HG03025 (cell line): Measurements from ENCODE around the gene CFAP20DC.
"Not testable (repeated sequence)": the region's sequence is repeated elsewhere in the genome, so short reads cannot be mapped to it uniquely, and the experiment has no call there.

Experiments used
- ATAC-seq: cut with Tn5 transposase; IDR thresholded peaks from one replicate; pipeline ENCODE4 v1.9.1; 2021; ENCODE audit warnings: mild to moderate bottlenecking, moderate library complexity; ENCODE audit not compliant: unreplicated experiment, low FRiP score

Gene CFAP20DC

DNA sequence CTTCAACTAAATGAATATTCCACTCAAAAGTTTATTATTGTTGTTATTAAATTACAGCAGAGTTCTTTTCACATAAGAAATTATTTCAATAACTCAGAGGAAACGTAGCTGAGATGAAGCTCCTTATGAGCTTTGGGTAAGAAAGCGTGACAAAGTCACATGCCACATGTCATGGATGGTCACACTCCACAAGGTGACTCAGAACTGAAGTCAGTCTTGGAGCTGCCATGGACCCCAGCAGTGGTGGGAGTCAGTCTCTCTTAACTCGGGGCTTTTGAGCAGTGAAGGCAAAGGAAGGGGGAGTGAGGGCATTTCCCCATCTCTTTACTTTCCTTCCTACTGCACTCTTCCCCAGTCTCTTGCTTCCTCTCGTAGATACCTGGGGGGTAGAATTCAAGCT, 295.8 kb downstream of the CFAP20DC start:
- ATAC-seq: no peak

DNA sequence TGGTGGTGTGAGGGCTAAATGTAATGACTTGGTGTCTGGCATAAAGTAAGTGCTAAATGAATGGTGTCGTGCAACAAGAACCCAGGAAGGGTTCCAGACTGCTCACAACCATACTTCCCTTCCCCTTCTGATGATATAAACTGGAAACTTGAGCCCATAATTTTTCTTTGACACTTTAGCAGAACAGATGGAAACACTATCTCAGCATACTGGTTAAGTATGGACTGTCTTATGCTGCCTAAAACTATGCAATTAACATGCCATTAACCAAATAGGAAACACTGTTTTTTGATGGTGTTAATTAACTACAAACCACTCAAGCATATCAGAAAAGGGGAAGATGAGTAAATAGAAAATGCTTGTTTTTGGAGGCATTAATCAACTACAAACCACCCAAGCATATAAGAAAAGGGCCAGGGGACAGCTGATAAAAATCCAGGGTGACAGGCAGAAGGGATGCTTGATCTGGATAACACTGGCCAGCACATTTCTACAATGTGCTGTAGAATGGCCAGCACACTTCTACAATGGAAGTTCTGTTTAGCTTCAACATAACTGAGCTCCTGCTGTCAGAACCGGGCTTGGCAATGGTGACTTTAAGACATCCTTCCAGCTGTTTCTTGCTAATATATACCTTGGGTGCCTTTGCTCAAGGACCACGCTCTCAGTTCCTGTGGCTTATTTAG, 297.8 kb downstream of the CFAP20DC start:
- no peak for ATAC-seq

DNA sequence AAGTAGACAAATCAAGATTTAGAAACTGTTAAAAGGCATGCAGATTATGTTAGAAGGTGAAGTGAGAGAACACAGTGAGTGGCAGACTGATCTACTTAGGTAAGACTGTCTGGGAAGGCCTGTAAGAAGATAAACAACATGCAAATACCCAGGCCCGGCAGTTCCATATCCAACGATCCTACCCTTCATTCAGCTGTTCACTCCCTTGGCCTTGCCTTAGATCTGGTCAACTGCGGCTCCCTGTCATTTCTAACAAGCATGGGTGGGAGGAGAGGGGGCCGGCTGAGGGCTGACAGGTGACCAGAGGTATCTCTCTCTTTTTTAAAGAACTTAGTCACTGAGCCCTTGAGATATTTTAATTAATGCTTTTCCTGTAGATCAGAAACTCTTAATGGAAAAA, 298.6 kb downstream of the CFAP20DC start:
- no peak for ATAC-seq

DNA sequence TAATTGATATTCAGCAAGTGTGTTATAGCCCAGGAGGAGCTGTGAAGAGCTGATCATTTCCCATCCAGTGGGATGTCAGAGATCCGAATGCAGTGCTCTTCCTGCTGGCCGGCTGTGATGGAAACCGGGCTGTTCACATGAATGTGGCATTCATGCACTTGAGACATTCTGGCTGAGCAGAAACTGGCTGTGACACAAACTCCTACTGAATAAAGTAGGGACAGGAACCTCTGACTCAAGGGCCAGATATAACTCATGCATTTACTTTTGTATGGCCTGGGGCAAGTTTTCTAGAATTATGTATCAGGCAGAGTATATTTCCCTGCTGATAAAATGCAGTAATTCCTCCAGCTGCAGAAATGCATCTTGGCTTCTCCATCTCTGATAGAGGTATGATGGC, 299.9 kb downstream of the CFAP20DC start:
- no peak for ATAC-seq

DNA sequence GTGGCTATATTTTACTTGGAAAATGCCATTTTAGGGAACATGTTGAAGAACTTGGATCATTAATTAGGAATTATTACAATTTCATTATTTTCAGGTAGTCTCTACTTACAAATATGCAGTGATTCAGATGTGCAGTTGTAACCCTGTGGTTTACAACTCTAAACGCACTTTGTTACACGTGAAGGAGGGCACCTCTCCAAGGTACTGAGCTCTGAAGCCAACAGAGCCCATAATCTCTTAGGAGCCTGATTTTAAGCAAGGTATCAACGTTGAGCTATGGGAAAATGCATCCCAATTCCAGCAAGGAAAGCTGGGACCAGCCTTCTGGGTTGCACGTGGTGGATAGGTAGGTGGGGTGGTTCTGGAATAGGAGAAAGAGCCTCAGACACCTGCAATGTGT, 301.8 kb downstream of the CFAP20DC start:
- no peak for ATAC-seq

DNA sequence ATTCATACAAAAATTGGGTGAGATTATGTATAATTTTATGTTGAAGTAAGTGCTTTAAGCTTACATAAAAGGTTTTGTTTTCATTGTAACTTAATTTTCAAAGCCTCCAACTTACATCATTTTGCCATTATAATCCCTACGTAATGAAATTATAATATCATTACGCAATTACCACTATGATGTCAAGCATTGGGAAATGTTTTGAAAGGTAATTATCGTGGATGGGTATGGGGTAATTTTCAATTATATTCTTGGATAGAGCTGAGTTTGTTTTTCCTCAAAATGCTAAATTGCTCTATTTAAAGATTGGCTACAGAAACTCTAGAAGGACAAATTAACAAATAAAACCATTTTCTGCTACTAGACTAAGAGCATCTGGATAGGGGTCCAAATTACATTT, 303.1 kb downstream of the CFAP20DC start:
- no peak for ATAC-seq

DNA sequence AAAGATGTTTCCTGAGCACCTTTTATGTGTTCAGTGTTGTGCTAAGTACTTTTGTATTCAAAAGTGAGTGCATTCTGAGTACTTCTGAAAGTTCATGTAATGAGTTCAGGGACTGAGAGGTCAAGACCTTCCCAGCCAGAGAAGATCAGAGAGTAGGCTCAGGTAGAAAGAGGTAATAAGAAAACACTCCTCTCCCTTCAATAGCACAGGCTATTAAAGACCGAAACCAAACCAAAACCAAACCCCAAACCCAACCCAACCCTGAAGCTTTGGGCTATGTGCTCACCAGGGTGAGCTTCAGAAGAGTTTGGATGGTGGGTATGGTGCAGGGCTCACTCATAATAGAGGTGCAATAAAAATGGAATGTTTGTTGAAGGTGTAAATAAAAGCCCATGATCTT, 306.5 kb downstream of the CFAP20DC start:
- ATAC-seq: no peak

DNA sequence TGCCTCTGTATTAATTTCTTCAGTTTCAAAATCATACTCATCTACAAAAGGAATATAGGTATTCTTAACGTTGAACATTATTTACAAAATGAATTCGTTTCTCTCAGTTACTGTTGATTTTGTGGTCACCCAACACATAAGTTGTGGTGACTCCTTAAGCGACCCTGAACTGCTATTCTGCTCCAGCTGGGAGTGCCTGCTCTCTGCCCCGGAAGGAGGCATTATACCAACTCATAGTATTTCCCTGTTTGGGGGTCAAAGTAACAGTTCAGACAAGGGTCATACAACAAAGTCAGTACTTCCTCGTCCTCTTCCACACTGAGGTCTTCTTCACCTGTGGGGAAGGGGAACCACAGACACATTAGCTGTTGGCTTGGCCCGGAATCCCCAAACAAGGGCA, 307.6 kb downstream of the CFAP20DC start:
- no peak for ATAC-seq

DNA sequence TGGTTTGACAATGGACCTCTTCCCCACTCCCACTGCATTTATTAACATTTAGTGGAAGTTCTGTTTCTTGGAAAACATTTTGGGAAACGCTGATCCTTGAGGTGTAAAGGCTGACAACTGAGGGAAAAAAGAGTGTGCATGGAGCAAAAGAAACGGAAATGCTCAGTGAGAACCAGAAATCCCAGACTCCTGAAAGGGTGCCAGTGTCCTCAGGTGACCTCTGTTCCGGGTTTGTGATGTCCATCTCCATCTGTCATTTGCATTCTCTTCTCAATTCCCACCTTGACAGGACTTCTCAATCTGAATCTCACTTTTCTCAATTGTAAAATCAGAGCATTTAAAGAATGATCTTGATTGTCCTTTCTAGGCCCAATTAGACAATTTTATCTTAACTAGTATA, 312.2 kb downstream of the CFAP20DC start:
- ATAC-seq: no peak

DNA sequence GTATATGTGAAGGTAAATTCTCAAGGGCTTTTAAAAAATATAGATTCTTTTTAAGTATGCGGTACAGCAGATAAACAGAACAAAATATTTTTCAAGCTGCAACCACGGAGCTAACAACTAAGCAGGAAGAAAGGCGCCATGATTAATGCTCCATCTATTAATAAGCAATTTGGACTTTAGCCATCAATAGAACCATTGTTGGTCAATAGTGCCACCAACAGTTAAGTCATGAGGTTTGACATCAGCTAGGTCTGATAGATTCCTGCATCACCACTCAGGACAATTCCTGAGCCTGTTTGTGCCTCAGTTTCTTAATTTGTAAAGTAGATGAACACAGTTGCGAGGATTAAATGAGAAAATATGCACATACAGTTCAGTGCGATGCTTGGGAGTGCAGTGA, 318.2 kb downstream of the CFAP20DC start:
- no peak for ATAC-seq

DNA sequence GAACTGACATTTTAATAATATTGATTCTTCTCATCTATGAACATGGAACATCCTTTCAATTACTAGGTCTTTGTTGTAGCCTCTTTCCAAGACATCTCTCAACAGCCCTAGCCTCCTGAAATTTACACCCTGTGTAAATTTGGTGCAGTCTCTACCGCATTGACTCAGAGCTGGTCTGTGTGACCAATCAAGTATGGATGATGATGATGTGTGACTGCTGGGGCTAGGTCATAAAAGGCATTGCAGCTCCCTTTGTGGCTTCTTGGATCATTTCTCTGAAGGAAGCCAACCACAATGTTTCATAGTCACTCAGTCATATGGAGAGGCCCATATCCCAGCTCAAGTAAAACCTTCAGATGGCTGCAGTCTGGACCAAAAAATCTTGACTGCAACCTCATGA, 321.1 kb downstream of the CFAP20DC start:
- ATAC-seq: no peak

DNA sequence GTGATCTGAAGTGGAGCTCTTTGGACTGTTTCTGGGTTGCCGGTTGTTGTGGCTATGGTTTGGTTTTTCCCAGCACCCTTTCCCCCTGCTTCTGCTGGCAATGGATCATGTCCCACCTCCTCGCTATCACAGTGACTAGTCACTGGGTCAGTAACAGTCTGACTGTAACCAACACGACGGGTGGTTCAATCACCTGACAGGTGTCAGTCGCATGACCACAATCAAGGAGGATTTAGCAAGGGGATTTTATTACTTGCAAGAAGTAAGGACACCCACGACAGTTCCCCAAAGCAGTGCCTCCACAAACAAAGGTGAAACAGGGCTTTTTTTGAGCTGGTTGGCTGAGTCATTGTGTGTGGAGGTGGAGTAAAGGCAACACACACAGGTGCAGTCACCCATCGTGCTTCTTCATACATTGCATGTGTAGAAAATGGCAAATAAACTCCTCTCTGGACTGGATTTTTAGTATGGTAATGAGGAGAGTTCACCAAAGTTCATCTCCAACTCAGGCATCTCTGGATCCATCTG, 324.4 kb downstream of the CFAP20DC start:
- no peak for ATAC-seq

DNA sequence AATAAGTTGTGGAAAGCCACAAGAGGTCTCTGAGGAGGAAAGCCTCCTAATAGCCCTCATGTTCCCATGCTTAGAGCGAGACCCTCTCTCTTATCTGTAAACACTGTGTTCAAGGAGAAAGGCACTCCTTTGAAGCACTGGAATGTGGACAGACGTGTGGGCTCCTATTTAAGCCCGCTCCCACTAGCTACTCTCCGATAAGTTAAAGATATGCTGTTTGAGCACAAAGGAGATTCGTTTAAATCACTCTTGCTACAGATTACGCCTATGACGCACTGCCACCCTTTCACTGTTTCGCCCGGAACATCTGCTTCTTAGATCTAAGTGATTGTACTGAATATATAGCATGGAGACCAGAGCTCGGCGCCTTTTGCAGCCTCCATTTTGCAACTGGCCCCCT, 325.5 kb downstream of the CFAP20DC start:
- ATAC-seq: no peak

DNA sequence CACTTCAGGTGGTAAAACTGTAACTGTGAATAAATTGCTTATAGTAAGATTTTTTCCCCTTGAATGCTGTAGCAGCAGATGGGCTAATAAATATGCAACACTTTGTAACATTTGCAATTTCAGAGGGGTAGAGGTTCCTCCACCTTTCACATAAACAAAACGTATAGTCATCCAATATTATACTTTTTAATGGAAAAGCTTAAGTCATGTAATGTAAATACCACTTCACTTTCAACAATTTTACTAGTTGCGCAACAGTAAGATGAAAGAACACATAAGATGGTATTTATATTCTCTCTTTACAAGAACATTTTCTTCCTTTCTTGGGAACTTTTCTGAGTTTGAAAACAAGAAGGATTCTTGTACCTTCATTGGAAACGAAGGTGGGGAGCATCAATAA, 326.7 kb downstream of the CFAP20DC start:
- no peak for ATAC-seq

DNA sequence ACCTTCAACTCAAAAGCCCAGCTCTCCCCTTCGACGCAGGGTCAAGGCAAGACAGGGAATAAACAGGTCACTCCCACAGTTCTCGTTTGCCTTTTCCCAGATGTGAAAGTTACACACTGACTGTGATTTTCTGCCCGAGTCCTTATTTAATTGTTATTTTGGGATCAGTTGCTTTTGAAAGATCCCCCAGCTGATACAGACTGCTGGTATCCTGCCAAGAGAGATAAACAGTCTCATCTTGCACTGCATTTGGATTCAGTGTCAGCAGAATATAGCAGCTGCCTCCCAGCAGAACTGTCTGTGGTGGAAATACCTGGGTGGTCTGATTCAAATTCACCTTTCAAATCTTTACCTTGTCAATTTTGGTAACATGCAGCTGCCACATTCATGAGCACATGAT, 327.3 kb downstream of the CFAP20DC start:
- ATAC-seq: no peak

DNA sequence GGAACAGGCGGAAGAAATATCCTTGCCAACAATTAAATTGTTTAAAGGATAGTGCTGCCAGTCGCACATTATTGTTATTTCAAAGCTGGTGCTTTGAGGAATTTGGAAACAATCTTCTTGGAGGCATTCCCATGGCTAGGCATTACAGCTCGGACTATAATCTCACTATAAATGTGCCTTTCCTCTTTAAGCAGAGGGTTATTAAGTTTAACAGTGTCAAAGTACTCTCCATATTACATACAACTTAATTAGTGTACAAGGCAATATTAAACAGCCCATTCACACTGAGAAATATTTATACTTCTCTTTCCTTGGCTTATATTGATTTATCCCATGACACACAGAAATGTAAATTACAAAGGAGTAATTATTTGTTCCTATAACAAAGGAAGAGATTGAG, 329.3 kb downstream of the CFAP20DC start:
- ATAC-seq: no peak

DNA sequence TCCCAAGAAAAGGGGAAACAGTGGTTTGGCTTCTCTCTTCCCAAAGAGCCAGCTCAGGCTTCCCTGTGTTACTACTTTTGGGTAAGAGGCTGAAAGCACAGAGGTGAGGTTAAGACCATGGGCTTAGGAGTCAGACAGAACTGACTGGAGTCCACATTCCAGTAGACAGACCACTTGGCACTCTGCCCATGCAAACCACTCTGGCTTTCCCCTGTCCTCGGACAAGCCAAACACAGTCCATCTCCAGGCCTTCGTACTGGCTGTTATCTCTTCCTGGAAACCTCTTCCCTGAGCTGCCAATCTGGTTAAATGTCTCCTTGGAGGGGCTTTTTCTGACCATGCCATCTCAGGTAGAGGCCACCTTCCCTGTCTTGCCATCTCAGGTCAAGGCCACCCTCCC, 330.1 kb downstream of the CFAP20DC start:
- no peak for ATAC-seq

DNA sequence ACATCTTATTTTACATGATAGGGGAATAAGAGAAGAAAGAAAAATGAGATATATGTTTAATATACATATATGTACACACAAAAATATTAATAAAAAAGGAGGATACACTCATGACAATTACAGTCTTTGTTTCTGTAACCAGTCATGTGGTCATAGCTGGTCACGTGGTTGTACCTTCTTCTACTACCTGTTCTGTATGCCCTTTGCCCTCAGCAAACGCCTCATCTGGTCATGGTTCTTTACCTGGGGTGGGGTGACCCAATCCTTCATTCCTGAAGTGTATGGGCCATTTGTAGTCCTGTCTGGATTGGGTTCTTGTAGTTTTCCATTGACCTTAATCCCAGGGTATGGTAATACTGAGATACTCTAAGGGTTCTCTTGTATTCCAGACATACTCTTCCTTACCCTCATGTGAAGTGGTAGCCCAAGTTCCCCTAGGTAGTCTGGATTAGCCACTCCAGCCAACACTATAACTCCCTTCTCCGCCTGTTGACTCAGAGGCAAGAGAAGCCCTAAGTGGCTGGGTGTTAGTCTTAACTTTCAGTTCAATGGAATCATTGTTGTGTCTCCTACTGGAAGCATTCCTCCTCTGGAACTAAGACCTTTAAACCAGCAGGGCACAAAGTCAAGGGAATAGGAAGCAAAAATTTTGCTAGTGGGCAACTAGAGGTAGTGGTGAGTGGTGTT, 336.0 kb downstream of the CFAP20DC start:
- no peak for ATAC-seq

DNA sequence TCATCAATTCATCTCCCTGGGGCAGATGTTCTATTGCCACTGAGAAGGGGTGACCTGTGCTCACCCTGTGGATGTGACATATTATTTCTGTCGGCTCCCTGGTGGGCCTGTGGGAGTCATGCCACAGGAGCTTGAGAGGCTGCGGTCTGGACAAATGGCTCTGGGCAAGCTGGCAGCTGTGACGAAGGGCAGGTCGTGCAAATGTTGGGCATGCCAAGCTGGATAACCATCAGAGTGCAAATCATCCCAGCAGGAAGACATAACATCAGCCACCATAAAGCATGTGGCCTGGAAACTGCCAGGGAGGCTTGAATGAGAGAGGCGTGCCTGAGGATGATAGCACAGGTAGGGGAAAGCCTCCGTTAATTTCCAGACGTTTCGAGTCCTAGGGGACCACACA, 338.0 kb downstream of the CFAP20DC start:
- ATAC-seq: no peak

DNA sequence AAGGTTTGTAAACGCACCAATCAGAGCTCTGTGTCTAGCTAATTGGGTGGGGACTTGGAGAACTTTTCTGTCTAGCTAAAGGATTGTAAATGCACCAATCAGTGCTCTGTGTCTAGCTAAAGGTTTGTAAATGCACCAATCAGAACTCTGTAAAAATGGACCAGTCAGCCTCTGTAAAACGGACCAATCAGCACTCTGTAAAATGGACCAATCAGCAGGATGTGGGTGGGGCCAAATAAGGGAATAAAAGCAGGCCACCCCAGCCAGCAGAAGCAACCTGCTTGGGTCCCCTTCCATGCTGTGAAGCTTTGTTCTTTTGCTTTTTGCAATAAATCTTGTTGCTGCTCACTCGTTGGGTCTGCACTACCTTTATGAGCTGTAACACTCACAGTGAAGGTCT, 340.8 kb downstream of the CFAP20DC start:
- ATAC-seq: not testable (repeated sequence)

DNA sequence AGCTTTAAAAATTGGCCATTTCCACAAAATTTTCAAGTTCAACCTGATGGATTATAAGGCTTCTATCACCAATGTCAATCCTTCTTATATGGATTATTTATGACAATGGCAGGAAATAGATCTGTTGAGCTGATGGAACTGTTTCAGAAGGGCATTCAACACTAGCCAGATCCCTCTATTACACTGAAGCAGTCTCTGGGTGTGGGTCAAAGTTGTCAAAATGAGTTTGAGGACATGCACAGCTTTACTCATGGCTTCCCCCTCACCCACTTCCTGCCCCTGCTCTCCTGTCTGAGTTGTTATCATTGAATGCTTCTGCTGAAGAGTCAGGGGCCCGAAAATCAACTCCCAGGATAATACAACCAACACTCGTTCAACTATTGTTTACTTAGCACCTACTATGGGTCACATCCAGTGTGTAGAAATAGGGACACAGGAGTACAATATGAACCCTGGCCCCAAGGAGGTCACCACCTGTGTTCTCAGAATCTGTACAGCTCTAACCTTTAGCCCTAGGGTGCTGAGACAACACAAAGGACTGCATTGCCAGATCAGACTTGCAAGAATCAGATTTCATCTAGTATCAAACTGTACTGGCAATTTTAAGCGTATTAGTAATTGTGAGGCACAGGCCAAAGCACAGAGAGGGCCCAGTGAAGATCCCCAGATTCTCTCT, 341.6 kb downstream of the CFAP20DC start:
- no peak for ATAC-seq
